Fibroblast of villous mesenchyme (primary cell): Measurements from ENCODE around the gene SFXN5. TPM values are rescaled to one million over a fixed set of nuclear protein-coding genes. Genes with fewer than 3 reads are reported as not detected.

Experiments
- DNase-seq: peaks from one replicate; pipeline ENCODE4 v3.0.0-alpha.2; 2010; ENCODE audit warnings: low read depth
- H3K4me3 ChIP-seq: 2 replicates; pipeline ENCODE4 v1.5.1; 2011; ENCODE audit warnings: low read depth, mild to moderate bottlenecking, low read length
- total RNA-seq: library from RNA; depleted of rRNA; stranded (reverse); fragments of >200 nt; gene quantifications from 2 replicates; pipeline ENCODE4 v1.2.3, GENCODE V29; 2012
- TF ChIP-seq, protein P1 (sequence below): IDR thresholded peaks from 2 replicates; pipeline ENCODE4 v1.5.1; 2012; ENCODE audit warnings: low read depth, mild to moderate bottlenecking, low read length; ENCODE audit not compliant: insufficient read depth

SFXN5 gene
- total RNA-seq, 1 donor, result 12.1 TPM

DNA sequence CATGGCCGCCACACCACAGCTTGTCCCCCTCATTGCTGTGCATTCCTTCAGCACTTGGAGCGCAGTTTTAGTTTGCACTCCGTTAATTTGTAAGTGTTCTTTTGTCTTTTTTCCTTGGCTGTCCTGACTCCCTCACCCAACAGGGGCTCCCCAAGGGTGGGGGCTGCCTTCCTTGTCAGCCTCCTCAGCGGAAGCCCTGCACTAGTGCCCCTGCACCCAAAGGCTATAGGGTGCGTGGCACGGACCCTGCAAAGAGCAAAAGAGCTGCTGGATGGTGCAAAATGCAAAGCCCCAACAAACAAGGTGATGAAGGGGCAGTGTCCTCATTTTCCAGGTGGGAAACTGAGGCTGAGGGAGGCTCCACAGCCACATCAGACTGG lies 107.4 kb downstream of the SFXN5 start:
- no peak for DNase-seq
- TF ChIP-seq, protein P1, sequence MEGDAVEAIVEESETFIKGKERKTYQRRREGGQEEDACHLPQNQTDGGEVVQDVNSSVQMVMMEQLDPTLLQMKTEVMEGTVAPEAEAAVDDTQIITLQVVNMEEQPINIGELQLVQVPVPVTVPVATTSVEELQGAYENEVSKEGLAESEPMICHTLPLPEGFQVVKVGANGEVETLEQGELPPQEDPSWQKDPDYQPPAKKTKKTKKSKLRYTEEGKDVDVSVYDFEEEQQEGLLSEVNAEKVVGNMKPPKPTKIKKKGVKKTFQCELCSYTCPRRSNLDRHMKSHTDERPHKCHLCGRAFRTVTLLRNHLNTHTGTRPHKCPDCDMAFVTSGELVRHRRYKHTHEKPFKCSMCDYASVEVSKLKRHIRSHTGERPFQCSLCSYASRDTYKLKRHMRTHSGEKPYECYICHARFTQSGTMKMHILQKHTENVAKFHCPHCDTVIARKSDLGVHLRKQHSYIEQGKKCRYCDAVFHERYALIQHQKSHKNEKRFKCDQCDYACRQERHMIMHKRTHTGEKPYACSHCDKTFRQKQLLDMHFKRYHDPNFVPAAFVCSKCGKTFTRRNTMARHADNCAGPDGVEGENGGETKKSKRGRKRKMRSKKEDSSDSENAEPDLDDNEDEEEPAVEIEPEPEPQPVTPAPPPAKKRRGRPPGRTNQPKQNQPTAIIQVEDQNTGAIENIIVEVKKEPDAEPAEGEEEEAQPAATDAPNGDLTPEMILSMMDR, result no peak
- H3K4me3 ChIP-seq, result no peak overlapping the region

DNA sequence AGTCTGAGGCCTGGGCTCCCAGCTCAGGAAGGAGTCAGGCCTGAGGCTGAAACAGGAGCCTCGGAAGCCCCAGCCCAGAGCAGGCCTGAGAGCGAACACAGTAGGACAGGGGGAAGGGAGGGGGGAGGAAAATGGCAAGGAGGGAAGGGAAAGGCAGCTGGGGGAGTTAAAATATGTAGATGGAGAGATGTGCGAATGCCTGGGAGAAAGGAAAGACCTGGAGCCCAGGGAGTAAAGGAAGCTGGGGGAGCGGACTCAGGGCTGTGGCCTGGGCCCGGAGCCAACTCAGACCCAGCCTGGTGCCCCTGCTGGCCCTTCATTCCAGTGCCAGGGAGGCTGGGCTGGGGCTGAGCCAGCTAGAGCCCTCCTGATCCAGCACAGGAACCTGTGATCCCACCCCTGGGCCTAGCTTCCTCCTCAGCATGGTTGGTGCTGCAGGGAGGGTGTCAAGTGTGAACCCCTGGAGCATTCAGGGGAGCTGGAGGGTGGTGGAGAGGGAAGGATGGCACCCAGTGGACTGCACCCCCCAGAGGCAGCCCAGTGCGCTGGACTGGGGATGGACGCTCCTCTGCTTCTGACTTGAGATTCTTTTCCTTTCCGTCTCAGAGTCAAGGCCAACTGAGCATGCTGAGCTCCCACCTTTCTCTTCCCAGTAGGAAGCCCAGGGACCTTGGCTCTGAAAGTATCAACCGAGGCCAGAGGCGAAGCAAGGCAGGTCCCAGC lies 107.9 kb downstream of the SFXN5 start:
- TF ChIP-seq, protein P1, result no peak
- DNase-seq, result no peak

DNA sequence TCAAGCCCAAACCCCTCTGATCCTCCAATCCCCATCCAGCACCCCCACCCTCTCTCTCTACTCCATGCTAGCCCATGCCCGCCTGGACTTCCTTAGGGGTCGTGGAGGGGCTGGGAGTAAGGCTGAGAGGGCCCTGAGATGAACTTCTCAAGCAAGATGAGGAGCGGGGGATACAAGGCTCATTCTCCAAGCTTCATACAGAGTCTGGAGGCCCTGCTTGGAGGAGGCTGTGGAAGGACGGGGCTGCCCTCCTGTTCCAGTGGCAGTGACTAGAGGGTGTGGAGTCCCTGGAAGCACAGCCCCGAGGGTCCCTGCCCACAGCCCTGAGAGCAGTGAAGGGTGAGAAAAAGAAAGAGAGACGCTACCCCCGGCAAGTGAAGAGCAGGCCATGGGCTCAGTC lies 108.6 kb downstream of the SFXN5 start:
- H3K4me3 ChIP-seq, result no peak overlapping the region
- DNase-seq, result no peak
- TF ChIP-seq, protein P1, result no peak

More for the DNA sequence above, 107.9 kb downstream of the SFXN5 start:
- H3K4me3 ChIP-seq, result no peak overlapping the region

DNA sequence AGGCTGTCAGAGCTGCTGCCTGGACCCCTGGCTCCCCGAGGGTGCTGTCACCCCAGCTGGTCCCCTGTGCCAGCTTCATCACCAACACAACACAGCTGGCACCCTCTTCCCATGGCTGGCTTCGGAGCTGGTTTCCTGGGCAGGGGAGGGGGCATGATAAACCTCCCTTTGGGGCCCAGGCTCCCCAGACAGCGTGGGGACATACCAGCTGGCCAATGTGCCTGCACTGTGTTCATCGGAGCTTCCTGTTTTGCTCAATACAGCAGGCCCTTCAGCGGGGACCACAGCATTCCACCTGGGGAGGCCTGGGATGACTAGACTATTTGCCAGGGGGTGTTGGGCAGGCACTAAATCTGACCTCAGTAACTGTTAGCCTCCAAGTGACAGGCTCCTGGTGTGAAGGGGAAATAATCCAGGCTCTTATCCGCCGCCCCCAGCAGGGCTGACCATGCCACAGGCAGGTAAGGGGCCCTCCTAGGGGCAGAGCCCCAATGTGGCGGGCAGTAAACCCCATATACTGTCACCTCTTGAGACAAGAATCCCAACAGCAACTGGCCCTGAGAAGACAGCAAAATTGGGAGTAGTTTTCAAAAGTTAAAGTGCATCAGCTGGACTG lies 109.6 kb downstream of the SFXN5 start:
- no peak overlapping the region for H3K4me3 ChIP-seq
- DNase-seq, result no peak
- TF ChIP-seq, protein P1, result no peak

DNA sequence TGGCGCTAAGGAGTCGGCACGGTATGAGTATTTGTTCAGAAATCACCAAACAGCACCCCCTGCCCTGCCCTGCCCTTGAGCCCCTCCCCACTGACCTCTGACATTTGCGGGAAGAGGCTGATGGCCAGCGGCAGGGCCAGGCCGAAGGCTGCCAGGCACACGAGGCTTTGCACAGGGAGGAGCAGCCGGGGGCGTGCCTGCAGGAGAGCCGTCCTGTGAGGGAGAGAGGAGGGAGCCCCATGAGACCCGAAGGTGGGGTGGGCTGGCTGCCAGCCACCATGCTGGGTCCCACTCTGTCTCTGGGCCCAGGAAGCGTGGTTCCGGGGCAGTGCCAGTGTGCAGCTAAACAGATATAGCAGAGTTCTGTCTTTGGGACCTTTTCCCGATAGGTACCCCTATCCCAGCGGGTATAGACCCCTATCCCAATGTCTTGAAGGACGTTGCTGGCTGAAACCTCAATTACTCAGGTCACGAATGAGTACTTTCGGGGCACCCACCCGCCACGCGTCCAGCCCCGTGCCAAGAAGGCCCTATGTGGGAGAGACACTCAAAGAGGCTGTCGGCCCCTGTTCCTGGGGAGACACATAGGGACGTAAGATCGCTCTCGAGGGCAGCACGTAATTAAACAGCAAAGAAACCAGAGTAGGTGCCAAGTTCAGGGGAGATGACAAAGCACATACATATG lies 110.3 kb downstream of the SFXN5 start:
- no peak for DNase-seq
- TF ChIP-seq, protein P1, result no peak
- H3K4me3 ChIP-seq, result no peak overlapping the region

DNA sequence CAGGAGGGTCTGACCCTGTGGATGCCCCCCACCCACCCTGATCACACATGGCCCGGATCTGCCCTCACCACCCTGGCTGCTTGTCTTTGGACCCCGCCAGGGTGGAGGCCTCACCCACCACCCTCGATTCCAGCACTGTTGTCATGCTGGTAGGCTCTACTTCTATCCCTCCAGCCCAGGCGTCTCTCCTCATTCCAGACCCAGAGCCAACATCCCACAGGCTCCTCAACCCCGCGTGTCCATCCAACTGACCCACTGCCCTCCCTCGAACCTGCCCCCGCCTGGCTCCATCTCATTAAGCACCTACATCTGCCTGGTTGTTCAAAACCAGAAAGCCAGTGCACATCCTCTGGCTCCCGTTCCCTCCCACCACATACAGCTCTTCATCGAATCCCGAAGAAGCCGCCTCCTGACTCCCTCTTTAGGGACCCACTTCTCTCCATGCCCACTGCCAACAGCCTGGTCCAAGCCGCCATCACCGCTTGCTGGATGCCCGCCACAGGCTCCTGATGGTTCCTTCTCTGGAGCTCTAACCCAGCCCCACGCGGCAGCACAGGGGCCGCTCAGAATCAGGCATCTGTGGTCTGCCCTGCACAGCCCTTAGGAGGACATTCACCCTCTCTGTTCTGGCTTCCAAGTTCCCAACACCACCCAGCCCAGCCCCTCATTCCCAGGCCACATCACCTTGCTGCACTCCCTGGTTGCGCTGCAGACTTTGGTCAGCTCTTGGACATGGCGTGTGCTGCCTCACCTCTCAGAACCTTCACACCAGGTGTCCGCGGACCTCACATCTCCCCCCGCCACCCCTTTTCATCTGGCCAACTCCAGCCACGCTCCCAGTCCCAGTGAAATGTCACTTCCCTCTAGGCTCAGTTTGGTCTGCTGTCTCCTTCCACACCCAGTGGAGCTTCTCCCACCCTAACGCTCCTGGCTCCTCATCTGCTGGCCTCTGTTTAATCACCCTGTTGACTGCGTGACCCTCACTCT lies 111.2 kb downstream of the SFXN5 start:
- DNase-seq, result no peak
- H3K4me3 ChIP-seq, result no peak overlapping the region
- TF ChIP-seq, protein P1, result no peak
